GM18502 (cell line): ENCODE measurements around the gene PRSS8.
A peak's percentile ranks its signal among the peaks of the same experiment; 100 is the strongest.
"Not testable (repeated sequence)": the region's sequence is repeated elsewhere in the genome, so short reads cannot be mapped to it uniquely, and the experiment has no call there.

ENCODE experiments used
- ATAC-seq: cut with Tn5 transposase; IDR thresholded peaks from one replicate; pipeline ENCODE4 v1.9.1; 2021; ENCODE audit warnings: mild to moderate bottlenecking; ENCODE audit not compliant: unreplicated experiment, poor library complexity

PRSS8 gene

DNA sequence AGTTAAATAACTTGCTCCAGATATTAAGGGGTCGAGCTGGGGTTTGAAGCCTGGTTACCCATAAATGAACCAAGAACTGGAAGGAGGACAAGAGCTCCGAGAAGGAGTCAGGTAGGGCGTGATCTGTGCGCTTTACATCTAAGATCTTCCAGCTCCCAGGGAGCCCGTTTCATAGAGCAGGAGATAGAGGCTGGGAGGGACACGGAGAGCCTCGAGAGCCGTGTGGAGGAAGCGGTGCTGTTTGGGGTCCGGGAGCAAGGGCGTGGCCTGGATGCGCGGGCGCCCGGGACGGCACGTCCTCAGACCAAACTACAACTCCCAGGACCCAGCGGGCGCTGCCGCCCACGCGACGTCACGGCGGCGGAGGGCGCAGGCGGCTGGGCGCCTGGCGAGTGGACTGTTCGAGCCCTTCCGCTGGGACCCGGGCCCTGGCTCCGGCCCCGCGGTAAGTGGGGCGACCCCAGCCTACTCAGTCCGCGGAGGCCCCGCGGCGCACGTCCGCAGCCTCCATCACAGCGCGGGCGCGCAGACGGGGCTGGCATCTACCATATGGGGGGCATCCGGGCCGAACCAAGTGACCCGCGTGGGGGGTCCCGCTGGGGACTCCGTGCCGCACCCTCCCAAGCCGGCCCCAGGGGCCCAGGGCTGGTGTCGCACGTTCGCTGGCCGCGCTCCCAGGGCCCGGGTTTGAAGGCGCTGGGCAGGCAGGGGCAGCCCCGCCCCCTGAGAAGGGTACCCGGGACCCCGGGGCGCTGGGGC is 27.3 kb downstream of the PRSS8 start, which contains the start of gene BCKDK:
BCKDK (plus strand) TSS at position 352 of the 759 bp plus-strand sequence. CDS start 838 bp downstream, outside the sequence.
- peak; percentile 85 for ATAC-seq

DNA sequence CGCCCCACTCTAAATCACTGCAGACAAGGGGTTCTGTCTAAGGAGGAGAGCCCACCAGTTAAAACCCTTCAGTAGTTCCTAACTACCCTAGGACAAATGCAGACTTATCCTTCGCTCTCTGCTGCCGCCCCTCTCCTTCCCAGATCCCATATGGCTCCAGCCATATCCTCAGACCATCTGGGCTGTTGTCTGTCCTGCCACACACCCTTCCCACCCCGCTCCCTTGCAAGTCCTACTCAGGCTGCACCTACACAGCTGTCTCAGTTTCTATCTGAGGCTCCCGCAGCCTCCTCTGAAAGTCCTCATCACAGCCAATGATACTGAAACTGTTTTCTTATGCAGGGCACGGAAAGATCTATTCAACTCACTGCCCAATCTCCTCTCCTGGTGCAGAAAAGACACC is 28.1 kb downstream of the PRSS8 start:
- ATAC-seq, result peak; percentile 54

- ATAC-seq, result no peak
Measured at GRCh38 chr16:31106509-31107464, 28.7 kb downstream of the PRSS8 start.

DNA sequence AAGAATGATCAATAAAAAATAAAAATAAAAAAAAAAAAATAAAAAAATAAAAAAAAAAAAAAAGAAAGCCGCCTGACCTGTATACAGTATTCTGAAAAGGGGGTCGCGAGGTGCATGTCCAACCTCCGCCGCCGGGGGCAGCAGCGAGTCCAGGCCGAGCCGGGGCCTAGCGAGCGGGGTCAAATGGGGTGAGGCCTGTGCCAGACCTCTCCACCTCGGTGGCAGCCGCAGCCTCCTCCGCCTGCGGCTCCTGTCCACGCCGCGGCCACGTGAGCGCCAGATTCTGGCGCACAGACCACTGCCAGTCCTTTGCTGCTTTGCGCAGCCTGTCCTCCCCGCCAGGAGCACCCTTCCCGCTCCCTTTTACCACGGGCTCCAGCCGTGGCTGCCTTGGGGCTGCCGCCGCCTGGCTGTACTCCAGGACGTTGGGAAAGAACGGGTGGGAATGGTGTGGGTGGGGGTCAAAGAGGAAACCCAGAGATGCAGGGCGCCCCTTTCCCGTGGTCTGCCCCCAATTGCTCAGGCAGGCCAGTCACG is 29.8 kb downstream of the PRSS8 start:
- peak; percentile 51 for ATAC-seq

DNA sequence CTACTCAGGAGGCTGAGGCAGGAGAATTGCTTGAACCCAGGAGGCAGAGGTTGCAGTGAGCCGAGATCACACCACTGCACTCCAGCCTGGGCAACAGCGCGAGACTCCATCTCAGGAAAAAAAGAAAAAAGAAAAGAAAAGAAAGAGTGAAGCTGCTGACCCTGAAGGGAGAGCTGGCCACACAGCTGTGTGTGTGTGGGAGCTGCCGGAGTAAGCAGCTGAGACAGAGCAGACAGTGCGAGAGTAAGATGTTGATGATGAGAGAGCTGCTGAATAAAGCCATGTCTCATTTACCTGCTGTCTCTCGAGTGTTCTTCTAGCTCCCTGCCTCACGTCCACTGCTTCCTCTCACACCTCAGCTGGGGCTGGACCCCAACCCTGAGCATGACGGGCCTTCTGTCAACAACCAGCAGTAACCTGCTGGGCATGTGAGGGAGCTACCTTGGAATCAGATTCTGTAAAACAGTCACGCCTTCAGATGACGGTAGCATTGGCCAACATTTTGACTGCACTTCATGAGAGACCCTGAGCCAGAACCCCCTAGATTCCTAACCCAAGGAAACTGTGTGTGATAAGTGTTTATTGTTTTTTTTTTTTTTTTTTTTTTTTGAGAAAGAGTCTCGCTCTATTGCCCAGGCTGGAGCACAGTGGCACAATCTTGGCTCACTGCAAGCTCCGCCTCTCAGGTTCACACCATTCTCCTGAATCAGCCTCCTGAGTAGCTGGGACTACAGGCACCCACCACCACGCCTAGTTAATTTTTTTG is 34.5 kb downstream of the PRSS8 start:
- ATAC-seq, result not testable (repeated sequence)

GRCh38 chr16:31099860-31100638 is 35.5 kb downstream of the PRSS8 start:
- no peak for ATAC-seq

DNA sequence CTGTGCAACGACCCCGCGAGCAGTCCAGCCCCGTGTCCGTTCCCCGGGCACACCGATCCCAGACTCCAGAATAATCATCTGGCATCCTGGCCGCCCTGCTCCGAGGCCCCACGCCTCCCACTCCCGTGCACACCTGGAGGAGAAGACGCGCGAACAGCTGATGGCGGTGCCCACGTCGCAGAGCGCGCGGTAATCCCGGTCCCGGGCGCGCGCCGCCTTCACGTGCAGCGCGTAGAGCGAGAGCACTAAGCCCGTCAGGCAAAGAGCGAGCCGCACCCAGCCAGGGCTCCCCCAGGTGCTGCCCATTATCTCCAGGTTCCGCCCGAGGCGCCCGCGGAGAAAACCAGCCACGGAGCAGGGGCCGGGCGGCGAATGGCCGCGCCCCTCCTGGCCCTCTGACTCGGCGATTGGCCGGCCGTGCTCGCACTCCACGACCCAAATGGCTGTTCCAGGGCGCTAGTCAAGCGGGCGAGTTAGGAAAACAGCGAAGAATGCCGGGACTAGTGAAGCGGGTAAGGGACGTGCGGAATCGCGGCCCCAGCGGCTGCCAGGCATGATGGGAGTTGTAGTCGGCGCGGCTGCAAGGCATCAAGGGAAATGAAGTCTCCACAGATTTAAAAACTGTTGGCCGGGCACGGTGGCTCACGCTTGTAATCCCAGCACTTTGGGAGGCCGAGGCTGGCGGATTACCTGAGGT is 41.0 kb downstream of the PRSS8 start, which contains the start of gene VKORC1:
VKORC1 (minus strand) TSS at position 374 of the 697 bp plus-strand sequence; CDS start at position 306, 68 bp downstream.
- ATAC-seq, result peak; percentile 88

- no peak for ATAC-seq
Measured at GRCh38 chr16:31094088-31094423, 41.5 kb downstream of the PRSS8 start.

DNA sequence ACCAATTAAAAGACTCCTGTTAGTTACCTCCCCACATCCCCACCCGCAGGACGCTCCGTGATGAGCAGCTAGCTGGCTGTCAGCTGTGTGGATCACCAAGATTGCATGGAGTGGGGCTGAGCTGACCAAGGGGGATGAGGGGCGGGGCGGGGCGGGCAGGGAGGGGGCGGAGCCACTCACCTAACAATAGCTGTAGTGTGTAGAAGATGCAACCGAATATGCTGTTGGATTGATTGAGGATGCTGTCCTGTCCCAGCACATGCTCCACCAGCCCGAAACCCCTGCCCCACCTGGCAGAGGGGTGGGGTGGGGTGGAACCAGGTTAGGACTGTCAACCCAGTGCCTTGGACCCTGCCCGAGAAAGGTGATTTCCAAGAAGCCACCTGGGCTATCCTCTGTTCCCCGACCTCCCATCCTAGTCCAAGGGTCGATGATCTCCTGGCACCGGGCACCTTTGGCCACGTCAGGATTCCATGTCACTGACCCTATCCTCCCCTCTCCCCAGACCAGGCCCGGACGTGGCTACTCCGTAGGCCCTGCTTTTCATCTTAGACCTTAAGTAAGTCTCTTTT is 42.3 kb downstream of the PRSS8 start:
- ATAC-seq, result no peak

DNA sequence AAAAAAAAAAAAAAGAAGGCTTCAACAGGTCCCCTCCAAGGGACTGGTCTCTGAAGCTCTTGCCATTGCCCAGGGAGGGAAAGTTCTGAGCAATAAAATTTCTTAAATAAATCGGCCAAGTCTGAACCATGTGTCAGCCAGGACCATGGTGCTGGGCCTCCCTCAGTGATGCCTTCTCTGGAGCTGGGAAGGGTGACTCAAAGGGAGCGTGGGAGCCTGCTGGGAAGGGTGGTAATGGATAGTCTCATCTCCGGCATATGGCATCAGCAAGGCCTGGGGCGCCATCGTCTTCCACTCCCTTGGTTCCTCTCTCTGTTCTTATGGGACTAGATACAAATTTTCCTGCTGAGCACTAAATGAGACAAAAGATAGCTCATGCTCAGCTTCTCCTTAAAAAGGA is 43.2 kb downstream of the PRSS8 start:
- ATAC-seq, result no peak

DNA sequence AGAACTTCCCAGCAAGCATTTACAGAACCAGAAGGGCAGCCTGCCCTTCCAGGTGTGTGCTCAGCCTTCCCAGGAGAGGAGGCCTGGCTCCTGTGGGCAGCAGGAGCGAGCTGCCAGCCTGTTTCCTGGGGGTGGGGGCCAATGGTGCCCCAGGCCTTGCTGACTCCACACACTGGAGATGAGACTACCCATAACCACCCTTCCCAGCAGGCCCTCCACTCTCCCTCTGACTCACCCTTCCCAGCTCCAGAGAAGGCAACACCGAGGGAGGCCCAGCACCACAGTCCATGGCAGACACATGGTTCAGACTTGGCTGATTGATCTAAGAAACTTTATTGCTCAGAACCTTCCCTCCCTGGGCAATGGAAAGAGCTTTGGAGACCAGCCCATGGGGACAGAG is 45.0 kb downstream of the PRSS8 start:
- ATAC-seq, result no peak

DNA sequence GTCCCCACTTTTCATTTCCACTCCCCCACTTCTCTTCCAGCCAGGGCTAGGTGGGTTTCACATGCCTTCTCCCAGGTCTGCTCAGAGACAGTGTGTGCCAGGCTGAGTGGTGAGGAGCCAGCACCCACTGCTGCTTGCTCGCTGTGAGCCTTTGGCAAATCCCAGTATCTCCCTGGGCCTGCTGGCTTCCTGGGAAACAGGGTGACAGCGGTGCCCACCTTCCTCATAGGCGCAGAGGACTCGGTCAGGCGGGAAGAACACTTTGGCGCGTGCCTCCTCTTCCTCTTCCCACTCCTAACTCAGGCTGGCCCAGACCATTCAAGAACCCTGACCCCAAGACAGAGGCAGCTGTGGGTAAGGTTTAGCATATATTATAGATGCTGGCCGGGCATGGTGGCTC is 46.3 kb downstream of the PRSS8 start:
- no peak for ATAC-seq

GRCh38 chr16:31088459-31089183 is 46.9 kb downstream of the PRSS8 start, which contains the start of gene PRSS53:
PRSS53 (minus strand) TSS chr16:31088943; CDS start chr16:31088809, 134 bp downstream.
- ATAC-seq, result no peak

GRCh38 chr16:31087971-31088370 is 47.6 kb downstream of the PRSS8 start:
- no peak for ATAC-seq

DNA sequence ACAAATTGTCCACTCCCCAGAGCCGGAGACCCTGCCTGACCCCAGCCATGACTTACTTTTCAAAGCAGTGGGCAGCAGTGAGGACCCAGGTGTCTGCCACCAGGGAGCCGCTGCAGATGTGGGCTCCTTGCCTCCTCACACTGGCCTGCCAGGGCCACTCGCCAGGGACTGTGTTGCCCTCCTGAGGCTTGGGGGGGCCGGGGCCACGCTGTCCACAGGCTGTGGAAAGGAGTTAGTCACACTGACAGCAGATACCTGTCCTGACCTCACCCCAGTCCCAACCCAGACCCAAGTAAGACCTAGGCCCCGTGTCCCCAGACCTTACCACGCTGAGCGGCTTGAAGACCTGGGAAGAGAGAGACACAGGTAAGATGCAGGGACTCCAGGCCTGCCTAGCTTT is 48.0 kb downstream of the PRSS8 start:
- no peak for ATAC-seq

DNA sequence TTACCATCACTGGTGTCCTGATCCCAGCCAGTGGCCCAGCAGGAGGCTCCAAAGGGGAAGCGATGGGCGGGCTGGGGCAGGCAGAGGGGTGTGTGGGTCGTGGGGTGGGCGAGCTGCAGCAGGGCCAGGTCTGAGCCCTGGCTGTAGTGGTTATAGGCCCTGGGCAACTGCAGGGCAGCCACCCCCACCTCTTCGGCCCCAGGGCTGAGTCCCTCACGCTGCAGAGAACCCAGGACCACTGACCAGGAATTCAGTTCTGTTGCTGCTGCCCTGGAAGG is 49.0 kb downstream of the PRSS8 start:
- ATAC-seq, result no peak

DNA sequence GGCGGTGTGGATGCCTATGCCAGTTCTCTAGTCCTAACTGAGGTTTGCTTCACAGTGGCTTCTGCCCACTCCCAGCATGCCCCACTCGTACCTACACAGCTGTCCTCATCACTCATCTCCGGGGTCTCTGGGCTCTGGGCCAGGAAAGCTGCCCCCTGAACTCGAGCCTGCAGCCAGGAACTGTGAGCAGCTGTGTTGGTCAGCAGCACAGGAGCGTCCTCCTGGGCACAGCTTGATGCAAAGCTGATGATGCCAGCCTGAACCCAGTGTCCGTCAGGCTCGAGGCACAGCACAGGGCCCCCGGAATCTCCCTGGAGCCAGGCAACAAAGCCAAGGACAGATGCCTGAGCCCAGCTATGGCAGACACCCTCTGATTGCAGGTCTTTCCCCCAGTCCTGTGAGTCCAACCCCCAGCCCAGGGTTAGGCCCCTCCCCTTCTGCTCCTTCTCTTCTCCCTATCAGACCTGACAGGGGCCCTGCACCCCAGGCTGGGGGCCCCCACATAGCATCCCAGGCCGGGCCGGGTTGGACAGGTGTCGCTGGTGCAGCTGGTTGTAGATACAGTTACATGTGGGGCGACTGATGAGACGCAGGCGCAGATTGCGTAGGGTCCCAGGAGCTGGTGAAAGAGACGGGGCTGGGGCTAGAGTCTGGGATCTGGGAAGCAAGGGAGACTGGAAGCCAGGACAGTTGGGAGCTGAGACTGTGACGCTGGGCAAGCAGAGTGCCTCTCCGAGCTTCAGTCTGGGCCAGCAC is 49.5 kb downstream of the PRSS8 start:
- ATAC-seq, result no peak
